HG03558 (cell line): ENCODE data around the gene NLGN1.
"Not testable (repeated sequence)": the region's sequence is repeated elsewhere in the genome, so short reads cannot be mapped to it uniquely, and the experiment has no call there.

ENCODE experiments used
- ATAC-seq: cut with Tn5 transposase; IDR thresholded peaks from one replicate; pipeline ENCODE4 v1.9.1; 2021; ENCODE audit warnings: moderate number of reproducible peaks; ENCODE audit not compliant: unreplicated experiment; ENCODE audit errors: extremely low read depth

Gene NLGN1

GRCh38 chr3:173548261-173548660, 150.7 kb downstream of the NLGN1 start:
- no peak for ATAC-seq

- no peak for ATAC-seq
These were observed 155.0 kb downstream of the NLGN1 start for GRCh38 chr3:173552526-173552925.

- ATAC-seq: no peak
These were observed 156.2 kb downstream of the NLGN1 start for GRCh38 chr3:173553635-173554280.

GRCh38 chr3:173556546-173556945, 159.0 kb downstream of the NLGN1 start:
- ATAC-seq: no peak

GRCh38 chr3:173567997-173568396, 170.5 kb downstream of the NLGN1 start:
- ATAC-seq: no peak

- no peak for ATAC-seq
These were observed 171.1 kb downstream of the NLGN1 start for GRCh38 chr3:173568623-173569022.

GRCh38 chr3:173583496-173583895, 186.0 kb downstream of the NLGN1 start:
- no peak for ATAC-seq

- ATAC-seq: peak; percentile 46
These were observed 186.7 kb downstream of the NLGN1 start for GRCh38 chr3:173584093-173584837.

- ATAC-seq: no peak
These were observed 187.6 kb downstream of the NLGN1 start for GRCh38 chr3:173584838-173585831.

- ATAC-seq: no peak
These were observed 188.6 kb downstream of the NLGN1 start for GRCh38 chr3:173586166-173586565.

- ATAC-seq: no peak
These were observed 189.5 kb downstream of the NLGN1 start for GRCh38 chr3:173587055-173587454.

- ATAC-seq: no peak
These were observed 191.0 kb downstream of the NLGN1 start for GRCh38 chr3:173588556-173588955.

GRCh38 chr3:173589116-173589515, 191.6 kb downstream of the NLGN1 start:
- ATAC-seq: no peak

GRCh38 chr3:173591401-173591800, 193.9 kb downstream of the NLGN1 start:
- no peak for ATAC-seq

- not testable (repeated sequence) for ATAC-seq
These were observed 197.3 kb downstream of the NLGN1 start for GRCh38 chr3:173594881-173595280.

GRCh38 chr3:173599673-173600072, 202.1 kb downstream of the NLGN1 start:
- ATAC-seq: no peak

- ATAC-seq: no peak
These were observed 217.0 kb downstream of the NLGN1 start for GRCh38 chr3:173614522-173614921.

- no peak for ATAC-seq
These were observed 218.1 kb downstream of the NLGN1 start for GRCh38 chr3:173615661-173616060.

GRCh38 chr3:173617490-173617889, 219.9 kb downstream of the NLGN1 start:
- ATAC-seq: no peak

- no peak for ATAC-seq
These were observed 220.6 kb downstream of the NLGN1 start for GRCh38 chr3:173618148-173618547.

- no peak for ATAC-seq
These were observed 221.2 kb downstream of the NLGN1 start for GRCh38 chr3:173618703-173619102.
